Esophagus squamous epithelium (tissue), 5 donors: ENCODE data around the gene RARA. TPM values are rescaled to one million over a fixed set of nuclear protein-coding genes. Genes with fewer than 3 reads are reported as not detected.

Experiments
- DNase-seq: peaks from one replicate; lab custom pipeline; 2025; lab: John Stamatoyannopoulos, UW
- H3K27ac ChIP-seq, 4 donors: fragments of 200-600 bp; sonication (generic); one replicate each; pipeline ENCODE4 v1.5.1; 2016 to 2019; ENCODE audit warnings: mild to moderate bottlenecking in 1 of 4
- H3K27me3 ChIP-seq, 4 donors: fragments of 200-600 bp; sonication (generic); 1 replicate in 3 of 4; 2 replicates in 1 of 4; pipeline versions ENCODE4 v1.5.1 to v1.6.0; 2017 to 2021; ENCODE audit warnings: antibody characterized with exemption in 1 of 4
- H3K36me3 ChIP-seq, 3 donors: fragments of 200-600 bp; sonication (generic); one replicate each; pipeline ENCODE4 v1.5.1; 2016 to 2019
- H3K4me1 ChIP-seq, 3 donors: fragments of 200-600 bp; sonication (generic); one replicate each; pipeline ENCODE4 v1.5.1; 2017 to 2019
- H3K4me3 ChIP-seq, 4 donors: fragments of 200-600 bp; sonication (generic); 1 replicate in 3 of 4; 2 replicates in 1 of 4; pipeline ENCODE4 v1.5.1; 2016 to 2019; ENCODE audit warnings: mild to moderate bottlenecking in 2 of 4, moderate library complexity in 1 of 4
- H3K9me3 ChIP-seq, 3 donors: fragments of 200-600 bp; sonication (generic); one replicate each; pipeline ENCODE4 v1.5.1; 2016 to 2019
- POLR2A ChIP-seq, 4 donors: fragments of 450-650 bp; IDR thresholded peaks; one replicate each; pipeline ENCODE4 v1.6.1; 2017; ENCODE audit warnings: antibody characterized with exemption in 4 of 4, mild to moderate bottlenecking in 4 of 4, moderate library complexity in 3 of 4
- WGBS, 2 donors: methylation state at CpG; one replicate each; pipeline ENCODE4 v1.1.5; 2018; 5-methylcytosine and 5-hydroxymethylcytosine counted together
- intact Hi-C: fragments of 100-400 bp; cut with DNase I; formaldehyde crosslinking; loops from one replicate; pipeline ENCODE4 v1.15.0; 2022
- total RNA-seq, 4 donors: library from RNA; depleted of rRNA; stranded (reverse); fragments of >200 nt; gene quantifications; one replicate each; pipeline ENCODE4 v1.1.0, GENCODE V29; 2016
- TF ChIP-seq, protein P1 (sequence below), 6 experiments: fragments of 450-650 bp in 4 of 6; fragments of 200-600 bp in 2 of 6; sonication (generic) in 2 of 6; IDR thresholded peaks; one replicate each; pipeline ENCODE4 v1.5.1; 2016 to 2019; ENCODE audit warnings: antibody characterized with exemption in 6 of 6, mild to moderate bottlenecking in 4 of 6, moderate library complexity in 4 of 6
- donor health status: DM: yes; HTN: yes; CAD: no.

Gene RARA
- total RNA-seq, 4 donors from 2014 or later, result 6.7 to 14.2 (median 10.8) TPM

DNA sequence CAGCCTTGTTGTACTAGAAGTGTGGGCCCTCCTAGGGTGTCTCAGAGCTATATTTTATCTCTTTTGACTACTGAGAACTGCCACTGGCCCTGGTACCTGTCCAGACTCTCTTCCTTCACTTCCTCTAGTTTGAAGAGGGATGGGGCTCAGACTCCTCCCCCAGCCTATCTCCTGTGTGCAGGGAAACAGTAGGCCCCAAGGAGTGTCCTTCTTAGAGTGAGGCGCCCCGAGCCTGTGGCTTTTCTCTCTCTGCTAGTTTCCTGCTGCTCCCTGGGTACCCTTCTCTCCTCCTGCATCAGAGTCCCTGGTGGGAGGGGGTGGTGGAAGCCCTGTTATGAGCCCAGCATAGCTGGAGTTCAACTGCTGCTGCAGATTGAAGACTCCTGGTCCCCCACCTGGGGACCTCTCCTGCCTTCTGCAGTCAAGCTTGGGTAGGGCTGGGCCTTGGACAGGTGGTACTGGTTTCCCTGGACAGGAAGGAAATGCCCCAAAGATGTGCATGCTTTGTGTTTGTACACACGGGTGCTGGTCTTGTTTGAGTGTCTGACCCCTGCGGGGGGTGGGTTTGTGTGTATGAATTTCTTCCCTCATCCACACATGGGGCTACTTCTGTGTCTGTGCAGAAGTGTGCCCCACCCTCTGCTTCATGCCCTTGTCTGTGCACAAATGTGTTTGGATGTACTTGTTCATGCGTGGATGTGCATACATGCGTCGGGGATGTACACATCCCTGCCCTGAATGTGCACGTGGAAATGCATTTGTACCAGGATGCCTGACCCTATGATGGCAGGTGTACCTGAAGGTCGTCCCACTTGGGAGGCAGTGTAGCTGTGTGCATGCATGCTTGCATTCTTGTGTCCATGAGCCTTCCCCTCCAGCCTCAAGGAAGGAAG is 6.9 kb downstream of the RARA start:
- WGBS, 2 donors, result 62 to 63% methylated on average over 3 to 6 of the region's 9 CpGs
- Histone ChIP-seq H3K4me1 (peaks cover 61 to 98% (median 90%) of the 10 kb centered on the region in 3 donors), H3K9me3 (no peaks in the 10 kb centered on the region), H3K27ac (peak overlapping the region; percentile 84 to 97 (median 92)), H3K36me3 (no peaks in the 10 kb centered on the region), H3K27me3 (no peaks in the 10 kb centered on the region), H3K4me3 (peak overlapping the region in 3 of 4 donors; percentile 89 to 96 (median 92))
- DNase-seq, result no peak
- TF ChIP-seq, protein P1, sequence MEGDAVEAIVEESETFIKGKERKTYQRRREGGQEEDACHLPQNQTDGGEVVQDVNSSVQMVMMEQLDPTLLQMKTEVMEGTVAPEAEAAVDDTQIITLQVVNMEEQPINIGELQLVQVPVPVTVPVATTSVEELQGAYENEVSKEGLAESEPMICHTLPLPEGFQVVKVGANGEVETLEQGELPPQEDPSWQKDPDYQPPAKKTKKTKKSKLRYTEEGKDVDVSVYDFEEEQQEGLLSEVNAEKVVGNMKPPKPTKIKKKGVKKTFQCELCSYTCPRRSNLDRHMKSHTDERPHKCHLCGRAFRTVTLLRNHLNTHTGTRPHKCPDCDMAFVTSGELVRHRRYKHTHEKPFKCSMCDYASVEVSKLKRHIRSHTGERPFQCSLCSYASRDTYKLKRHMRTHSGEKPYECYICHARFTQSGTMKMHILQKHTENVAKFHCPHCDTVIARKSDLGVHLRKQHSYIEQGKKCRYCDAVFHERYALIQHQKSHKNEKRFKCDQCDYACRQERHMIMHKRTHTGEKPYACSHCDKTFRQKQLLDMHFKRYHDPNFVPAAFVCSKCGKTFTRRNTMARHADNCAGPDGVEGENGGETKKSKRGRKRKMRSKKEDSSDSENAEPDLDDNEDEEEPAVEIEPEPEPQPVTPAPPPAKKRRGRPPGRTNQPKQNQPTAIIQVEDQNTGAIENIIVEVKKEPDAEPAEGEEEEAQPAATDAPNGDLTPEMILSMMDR (IDR thresholded peaks at IDR 0.05), result no peak
- no peak for TF ChIP-seq POLR2A (IDR thresholded peaks at IDR 0.05)
- intact Hi-C loops, result no loop called here

DNA sequence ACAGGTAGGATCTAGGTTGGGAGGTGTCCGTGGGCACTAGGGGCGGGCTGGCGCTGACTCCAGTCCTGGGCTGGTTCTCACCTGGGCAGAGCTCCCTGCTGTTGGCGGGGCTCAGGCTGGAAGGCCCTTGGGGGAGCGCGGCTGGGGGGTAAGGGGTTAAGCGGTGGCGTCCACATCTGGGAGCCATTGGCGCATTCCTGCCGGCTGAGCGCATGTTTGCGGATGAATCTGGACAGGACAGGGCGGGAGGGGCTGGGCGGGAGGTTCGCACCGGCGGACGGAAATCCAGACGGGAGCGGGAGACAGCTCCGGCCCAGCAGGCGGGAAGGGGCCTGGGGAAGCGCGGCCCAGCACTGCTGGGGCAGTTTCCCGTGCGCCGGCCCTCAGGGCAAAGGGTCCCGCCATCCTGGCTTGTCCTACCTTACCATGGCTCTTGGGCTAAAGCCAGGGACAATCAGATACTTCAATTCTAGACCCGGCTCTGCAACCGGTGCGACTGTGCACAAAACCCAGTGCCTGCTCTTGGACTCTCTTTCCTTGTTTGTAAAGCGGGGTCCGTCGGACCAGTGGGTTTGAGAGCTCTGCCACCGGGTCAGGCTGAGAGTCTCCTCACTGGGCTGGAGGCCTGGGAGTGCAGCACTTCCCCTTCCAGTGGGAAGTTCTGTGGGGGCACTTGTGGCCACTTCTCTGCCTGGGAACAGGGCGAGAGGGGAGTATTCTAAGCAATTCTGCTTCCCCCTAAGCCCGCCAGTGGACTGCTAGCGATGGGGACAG is 7.8 kb downstream of the RARA start:
- Histone ChIP-seq H3K9me3 (no peaks in the 10 kb centered on the region), H3K27me3 (no peaks in the 10 kb centered on the region), H3K4me1 (peaks cover 61 to 98% (median 90%) of the 10 kb centered on the region in 3 donors), H3K36me3 (no peaks in the 10 kb centered on the region), H3K27ac (peak overlapping the region; percentile 84 to 97 (median 92)), H3K4me3 (peak overlapping the region; percentile 14 to 96 (median 90))
- no peak for TF ChIP-seq POLR2A (IDR thresholded peaks at IDR 0.05)
- TF ChIP-seq, protein P1 (IDR thresholded peaks at IDR 0.05), result no peak
- WGBS, 2 donors, result 16 to 43% methylated on average over 5 to 20 of the region's 38 CpGs
- intact Hi-C loops, result no loop called here
- DNase-seq, result no peak

DNA sequence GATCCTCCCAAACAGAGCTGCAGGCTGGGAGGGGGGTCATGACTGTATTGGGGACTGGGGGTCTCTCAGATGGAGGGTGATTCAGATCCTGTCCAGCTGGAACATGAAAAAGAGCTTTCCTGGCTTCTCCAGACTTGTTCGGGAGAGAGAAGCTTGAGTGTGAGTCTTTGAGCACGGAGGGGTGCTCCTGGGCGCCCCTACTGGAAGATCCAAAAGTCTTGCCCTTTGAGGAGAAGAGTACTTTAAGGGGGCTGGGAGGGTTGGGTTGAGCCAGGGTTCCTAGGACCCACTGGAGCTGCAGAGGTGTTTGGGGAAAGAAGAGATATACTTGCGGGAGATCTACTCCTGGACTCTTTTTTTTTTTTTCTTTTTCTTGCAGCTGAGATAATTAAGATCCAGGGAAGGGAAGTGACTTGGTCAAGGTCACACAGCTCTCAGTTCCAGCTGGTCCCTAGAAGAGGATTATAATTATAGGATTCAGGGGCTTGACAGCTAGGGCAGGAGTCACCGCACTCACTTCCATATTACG is 8.4 kb downstream of the RARA start:
- Histone ChIP-seq H3K36me3 (no peaks in the 10 kb centered on the region), H3K27ac (peak overlapping the region; percentile 84 to 97 (median 92)), H3K27me3 (no peaks in the 10 kb centered on the region), H3K9me3 (no peaks in the 10 kb centered on the region), H3K4me1 (peaks cover 61 to 98% (median 90%) of the 10 kb centered on the region in 3 donors), H3K4me3 (peak overlapping the region; percentile 89 to 96 (median 92))
- DNase-seq, result no peak
- intact Hi-C loops, result no loop called here
- TF ChIP-seq, protein P1 (IDR thresholded peaks at IDR 0.05), result peak in 5 of 6 experiments; percentile 11 to 56 (median 36)
- TF ChIP-seq POLR2A (IDR thresholded peaks at IDR 0.05), result no peak
- WGBS, 2 donors, result 0 to 2% methylated on average over 4 of the region's 6 CpGs

DNA sequence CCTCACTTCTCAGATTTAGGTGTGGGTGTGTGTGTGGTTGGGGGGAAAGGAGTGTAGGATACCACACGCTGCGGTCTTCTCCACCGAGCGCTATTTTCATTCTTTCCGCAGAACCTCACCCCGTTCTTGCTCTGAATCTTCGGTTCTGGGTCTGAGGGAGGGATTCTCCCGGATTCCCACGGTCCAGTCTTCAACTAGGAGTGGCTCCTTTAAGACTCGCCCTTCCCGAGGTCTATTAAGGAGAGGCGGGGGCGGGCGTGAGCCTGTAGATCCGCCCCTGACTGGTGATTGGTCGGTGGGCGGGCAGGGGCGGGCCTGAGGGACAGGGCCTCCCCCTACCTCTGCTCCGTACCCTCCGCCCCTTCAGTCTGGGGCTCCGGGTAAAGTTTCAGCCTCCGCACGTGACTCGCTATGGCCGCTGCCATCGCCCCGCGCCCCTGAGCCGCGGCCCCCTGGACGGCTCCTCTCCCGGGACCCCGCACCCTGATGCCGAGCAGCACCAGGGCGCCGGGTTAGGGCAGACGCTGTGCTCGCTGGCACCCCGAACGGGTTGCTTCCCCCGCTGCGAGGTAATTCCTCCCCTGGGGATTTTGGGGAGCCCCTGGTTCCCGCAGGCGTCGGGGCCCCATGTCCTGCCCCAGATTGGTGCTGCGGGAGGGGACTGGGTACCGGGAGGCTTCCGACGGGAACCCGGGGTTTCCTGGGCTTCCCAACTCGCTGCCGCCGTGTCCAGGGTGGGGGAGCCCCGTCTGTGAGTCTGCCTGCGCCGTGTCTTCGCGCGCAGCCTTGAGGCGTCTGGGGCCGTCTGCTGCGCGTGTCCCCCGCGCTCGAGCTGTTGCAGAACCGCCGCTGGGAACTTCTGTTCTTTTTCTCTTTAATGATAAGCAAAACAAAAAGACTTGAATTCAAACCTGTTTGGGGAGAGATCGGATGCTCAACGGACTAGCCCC is 9.2 kb downstream of the RARA start:
- no peaks in the 10 kb centered on the region for H3K9me3 ChIP-seq
- H3K4me1 ChIP-seq, result peaks cover 66 to 98% (median 90%) of the 10 kb centered on the region in 3 donors
- peak overlapping the region; percentile 89 to 96 (median 92) for H3K4me3 ChIP-seq
- H3K27me3 ChIP-seq, result no peaks in the 10 kb centered on the region
- intact Hi-C loops, result no loop called here
- peak; percentile 71 for DNase-seq
- TF ChIP-seq, protein P1 (IDR thresholded peaks at IDR 0.05), result no peak
- peak in 3 of 4 donors; percentile 38 to 78 (median 64) for TF ChIP-seq POLR2A (IDR thresholded peaks at IDR 0.05)
- 0 to 2% methylated on average over 14 to 17 of the region's 70 CpGs for WGBS, 2 donors
- no peaks in the 10 kb centered on the region for H3K36me3 ChIP-seq
- H3K27ac ChIP-seq, result peak overlapping the region; percentile 84 to 97 (median 92)
